Measurements from ENCODE around the gene WFDC6. TPM values are rescaled to one million over a fixed set of nuclear protein-coding genes. Genes with fewer than 3 reads are reported as not detected.

WFDC6 gene
- total RNA-seq, 1 experiment from 2014 or later: not detected

GRCh38 chr20:45495501-45495941 lies 43.8 kb downstream of the WFDC6 start:
- Histone ChIP-seq H3K27me3 (replicated peaks; ENCODE audit: control insufficient read depth, insufficient read depth, low read length) (no peaks in the 10 kb centered on the region; the same call in none of the 2 replicates), H3K4me3 (ENCODE audit: low read depth, low read length) (no peak overlapping the region), H3K36me3 (ENCODE audit: control insufficient read depth, insufficient read depth, low read length) (no peaks in the 10 kb centered on the region), H3K4me1 (no peaks in the 10 kb centered on the region), H3K9me3 (no peaks in the 10 kb centered on the region)
- no peak for DNase-seq
- CTCF ChIA-PET: no interaction called here
- TF ChIP-seq, protein P1, sequence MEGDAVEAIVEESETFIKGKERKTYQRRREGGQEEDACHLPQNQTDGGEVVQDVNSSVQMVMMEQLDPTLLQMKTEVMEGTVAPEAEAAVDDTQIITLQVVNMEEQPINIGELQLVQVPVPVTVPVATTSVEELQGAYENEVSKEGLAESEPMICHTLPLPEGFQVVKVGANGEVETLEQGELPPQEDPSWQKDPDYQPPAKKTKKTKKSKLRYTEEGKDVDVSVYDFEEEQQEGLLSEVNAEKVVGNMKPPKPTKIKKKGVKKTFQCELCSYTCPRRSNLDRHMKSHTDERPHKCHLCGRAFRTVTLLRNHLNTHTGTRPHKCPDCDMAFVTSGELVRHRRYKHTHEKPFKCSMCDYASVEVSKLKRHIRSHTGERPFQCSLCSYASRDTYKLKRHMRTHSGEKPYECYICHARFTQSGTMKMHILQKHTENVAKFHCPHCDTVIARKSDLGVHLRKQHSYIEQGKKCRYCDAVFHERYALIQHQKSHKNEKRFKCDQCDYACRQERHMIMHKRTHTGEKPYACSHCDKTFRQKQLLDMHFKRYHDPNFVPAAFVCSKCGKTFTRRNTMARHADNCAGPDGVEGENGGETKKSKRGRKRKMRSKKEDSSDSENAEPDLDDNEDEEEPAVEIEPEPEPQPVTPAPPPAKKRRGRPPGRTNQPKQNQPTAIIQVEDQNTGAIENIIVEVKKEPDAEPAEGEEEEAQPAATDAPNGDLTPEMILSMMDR (IDR thresholded peaks at IDR 0.05; ENCODE audit: insufficient read depth in 1 of 2, low read depth in 1 of 2, low read length in 1 of 2, severe bottlenecking in 1 of 2, unreplicated experiment in 1 of 2): no peak
- POLR2A ChIA-PET: no interaction called here
- Mint-ChIP-seq H3K27ac (ENCODE audit: unreplicated experiment) (no peak overlapping the region), H3K9me3 (ENCODE audit: unreplicated experiment) (no peaks in the 10 kb centered on the region), H3K36me3 (ENCODE audit: insufficient read depth, unreplicated experiment) (no peaks in the 10 kb centered on the region), H3K4me1 (ENCODE audit: low read depth, unreplicated experiment) (peaks cover 5% of the 10 kb centered on the region), H3K27me3 (ENCODE audit: insufficient read depth, unreplicated experiment) (peaks cover 33% of the 10 kb centered on the region), H3K4me3 (ENCODE audit: unreplicated experiment) (no peak overlapping the region)
- intact Hi-C loops (cut with micrococcal nuclease; ENCODE audit: unreplicated experiment): no loop called here
- no TSS peak for BruUV-seq (replicated peaks)

GRCh38 chr20:45489083-45489531 lies 50.2 kb downstream of the WFDC6 start:
- no peaks in the 10 kb centered on the region for H3K4me1 Mint-ChIP-seq (ENCODE audit: low read depth, unreplicated experiment)
- DNase-seq: no peak
- H3K4me1 ChIP-seq: no peaks in the 10 kb centered on the region
- H3K27ac Mint-ChIP-seq (ENCODE audit: unreplicated experiment): no peak overlapping the region
- ChIA-PET CTCF (no interaction called here), POLR2A (no interaction called here)
- H3K27me3 ChIP-seq (replicated peaks; ENCODE audit: control insufficient read depth, insufficient read depth, low read length): no peaks in the 10 kb centered on the region; the same call in 1 of the 2 replicates
- TF ChIP-seq, protein P1 (IDR thresholded peaks at IDR 0.05; ENCODE audit: insufficient read depth in 1 of 2, low read depth in 1 of 2, low read length in 1 of 2, severe bottlenecking in 1 of 2, unreplicated experiment in 1 of 2): no peak
- BruUV-seq (replicated peaks): no TSS peak
- H3K9me3 ChIP-seq: no peaks in the 10 kb centered on the region
- H3K9me3 Mint-ChIP-seq (ENCODE audit: unreplicated experiment): no peaks in the 10 kb centered on the region
- H3K36me3 Mint-ChIP-seq (ENCODE audit: insufficient read depth, unreplicated experiment): no peaks in the 10 kb centered on the region
- H3K4me3 Mint-ChIP-seq (ENCODE audit: unreplicated experiment): no peak overlapping the region
- H3K4me3 ChIP-seq (ENCODE audit: low read depth, low read length): no peak overlapping the region
- peaks cover 17% of the 10 kb centered on the region for H3K27me3 Mint-ChIP-seq (ENCODE audit: insufficient read depth, unreplicated experiment)
- intact Hi-C loops (cut with micrococcal nuclease; ENCODE audit: unreplicated experiment): no loop called here
- no peaks in the 10 kb centered on the region for H3K36me3 ChIP-seq (ENCODE audit: control insufficient read depth, insufficient read depth, low read length)

DNA sequence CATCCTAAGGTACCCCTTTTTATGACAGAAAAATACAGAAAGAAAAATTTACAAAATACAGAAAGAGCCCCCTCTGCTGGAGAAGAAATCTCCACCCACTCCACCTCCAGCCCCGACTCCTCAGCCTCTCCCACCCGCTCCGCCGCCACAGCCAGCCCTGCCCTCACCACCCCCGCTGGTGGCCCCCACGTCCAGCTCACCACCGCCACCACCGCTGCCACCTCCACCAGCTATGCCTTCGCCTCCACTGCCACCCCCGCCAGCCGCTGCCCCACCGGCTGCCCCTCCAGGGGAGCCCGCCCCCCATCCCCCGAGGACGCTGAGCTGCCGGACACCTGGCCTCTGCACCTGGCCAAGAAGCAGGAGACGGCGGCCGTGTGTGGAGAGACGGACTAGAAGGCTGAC lies 52.0 kb downstream of the WFDC6 start:
- no peaks in the 10 kb centered on the region for H3K36me3 ChIP-seq (ENCODE audit: control insufficient read depth, insufficient read depth, low read length)
- Mint-ChIP-seq H3K4me3 (ENCODE audit: unreplicated experiment) (no peak overlapping the region), H3K27ac (ENCODE audit: unreplicated experiment) (no peak overlapping the region), H3K9me3 (ENCODE audit: unreplicated experiment) (no peaks in the 10 kb centered on the region), H3K36me3 (ENCODE audit: insufficient read depth, unreplicated experiment) (no peaks in the 10 kb centered on the region), H3K27me3 (ENCODE audit: insufficient read depth, unreplicated experiment) (peaks cover 14% of the 10 kb centered on the region), H3K4me1 (ENCODE audit: low read depth, unreplicated experiment) (no peaks in the 10 kb centered on the region)
- peak in 1 of 2 experiments; percentile 43 for DNase-seq
- no peaks in the 10 kb centered on the region for H3K9me3 ChIP-seq
- intact Hi-C loops (cut with micrococcal nuclease; ENCODE audit: unreplicated experiment): no loop called here
- TF ChIP-seq, protein P1 (IDR thresholded peaks at IDR 0.05; ENCODE audit: insufficient read depth in 1 of 2, low read depth in 1 of 2, low read length in 1 of 2, severe bottlenecking in 1 of 2, unreplicated experiment in 1 of 2): peak; percentile 26 to 45
- no peak overlapping the region for H3K4me3 ChIP-seq (ENCODE audit: low read depth, low read length)
- H3K4me1 ChIP-seq: no peaks in the 10 kb centered on the region
- ChIA-PET CTCF (interaction anchor here (0.5 to 0.6 kb wide), 4 partner anchors 28 to 352 kb away, joined by 3 to 5 read pairs (median 4); no protein-coding TSS in a partner anchor), POLR2A (no interaction called here)
- no TSS peak for BruUV-seq (replicated peaks)
- no peaks in the 10 kb centered on the region; the same call in 1 of the 2 replicates for H3K27me3 ChIP-seq (replicated peaks; ENCODE audit: control insufficient read depth, insufficient read depth, low read length)

Data from Caco-2 (cell line).